Inferior parietal cortex (tissue), 1 donor: ENCODE data around the gene NUAK1.

Source experiments
- DNase-seq: peaks from one replicate; pipeline ENCODE4 v3.0.0-alpha.2; 2016; ENCODE audit errors: extremely low spot score

The NUAK1 gene

GRCh38 chr12:106082216-106083175 lies 56.3 kb downstream of the NUAK1 start:
- no peak for DNase-seq

GRCh38 chr12:106081606-106082005 lies 57.1 kb downstream of the NUAK1 start:
- DNase-seq = no peak

- no peak for DNase-seq
These were observed 58.0 kb downstream of the NUAK1 start for GRCh38 chr12:106080791-106081170.

- no peak for DNase-seq
These were observed 58.5 kb downstream of the NUAK1 start for GRCh38 chr12:106080041-106080790.

- DNase-seq = no peak
These were observed 59.5 kb downstream of the NUAK1 start for GRCh38 chr12:106079148-106079738.

GRCh38 chr12:106078358-106079010 lies 60.3 kb downstream of the NUAK1 start:
- peak; percentile 76 for DNase-seq

- no peak for DNase-seq
These were observed 63.9 kb downstream of the NUAK1 start for GRCh38 chr12:106074706-106075392.

GRCh38 chr12:106074361-106074705 lies 64.4 kb downstream of the NUAK1 start:
- DNase-seq = no peak

GRCh38 chr12:106073179-106073578 lies 65.6 kb downstream of the NUAK1 start:
- DNase-seq = no peak

GRCh38 chr12:106072751-106073150 lies 66.0 kb downstream of the NUAK1 start:
- no peak for DNase-seq

- DNase-seq = no peak
These were observed 67.1 kb downstream of the NUAK1 start for GRCh38 chr12:106071686-106072085.

- no peak for DNase-seq
These were observed 68.1 kb downstream of the NUAK1 start for GRCh38 chr12:106070611-106071010.

GRCh38 chr12:106070147-106070546 lies 68.6 kb downstream of the NUAK1 start:
- no peak for DNase-seq

- DNase-seq = no peak
These were observed 70.5 kb downstream of the NUAK1 start for GRCh38 chr12:106068296-106068695.

- DNase-seq = no peak
These were observed 71.0 kb downstream of the NUAK1 start for GRCh38 chr12:106067606-106068205.

GRCh38 chr12:106066726-106067325 lies 71.9 kb downstream of the NUAK1 start:
- no peak for DNase-seq

- no peak for DNase-seq
These were observed 72.6 kb downstream of the NUAK1 start for GRCh38 chr12:106066051-106066705.

- no peak for DNase-seq
These were observed 73.2 kb downstream of the NUAK1 start for GRCh38 chr12:106065506-106065905.

- no peak for DNase-seq
These were observed 74.1 kb downstream of the NUAK1 start for GRCh38 chr12:106064721-106065021.
